Measurements from ENCODE around the gene CRIM1. TPM values are rescaled to one million over a fixed set of nuclear protein-coding genes. Genes with fewer than 3 reads are reported as not detected.
A peak's percentile ranks its signal among the peaks of the same experiment; 100 is the strongest.

Gene CRIM1
- total RNA-seq, 1 experiment from 2014 or later = 96.4 TPM

- DNase-seq (ENCODE audit: low read depth) = no peak
Observed at GRCh38 chr2:36455788-36456187, 100.2 kb downstream of the CRIM1 start.

GRCh38 chr2:36456227-36457175, 100.9 kb downstream of the CRIM1 start:
- DNase-seq (ENCODE audit: low read depth) = peak; percentile 71

GRCh38 chr2:36458106-36458505, 102.5 kb downstream of the CRIM1 start:
- no peak for DNase-seq (ENCODE audit: low read depth)

- peak; percentile 65 for DNase-seq (ENCODE audit: low read depth)
Observed at GRCh38 chr2:36459725-36460137, 104.2 kb downstream of the CRIM1 start.

- DNase-seq (ENCODE audit: low read depth) = peak; percentile 88
Observed at GRCh38 chr2:36461039-36461681, 105.6 kb downstream of the CRIM1 start.

- no peak for DNase-seq (ENCODE audit: low read depth)
Observed at GRCh38 chr2:36462311-36462935, 106.8 kb downstream of the CRIM1 start.

GRCh38 chr2:36463365-36463764, 107.8 kb downstream of the CRIM1 start:
- DNase-seq (ENCODE audit: low read depth) = no peak

- no peak for DNase-seq (ENCODE audit: low read depth)
Observed at GRCh38 chr2:36464006-36464721, 108.6 kb downstream of the CRIM1 start.

- DNase-seq (ENCODE audit: low read depth) = no peak
Observed at GRCh38 chr2:36466135-36466534, 110.6 kb downstream of the CRIM1 start.

GRCh38 chr2:36468463-36469105, 113.0 kb downstream of the CRIM1 start:
- DNase-seq (ENCODE audit: low read depth) = peak; percentile 65

GRCh38 chr2:36469106-36469477, 113.5 kb downstream of the CRIM1 start:
- DNase-seq (ENCODE audit: low read depth) = no peak

- no peak for DNase-seq (ENCODE audit: low read depth)
Observed at GRCh38 chr2:36469710-36470109, 114.1 kb downstream of the CRIM1 start.

GRCh38 chr2:36473230-36473629, 117.7 kb downstream of the CRIM1 start:
- DNase-seq (ENCODE audit: low read depth) = no peak

GRCh38 chr2:36476411-36476810, 120.8 kb downstream of the CRIM1 start:
- no peak for DNase-seq (ENCODE audit: low read depth)

GRCh38 chr2:36477315-36477714, 121.7 kb downstream of the CRIM1 start:
- no peak for DNase-seq (ENCODE audit: low read depth)

GRCh38 chr2:36477746-36478145, 122.2 kb downstream of the CRIM1 start:
- no peak for DNase-seq (ENCODE audit: low read depth)

GRCh38 chr2:36478332-36478738, 122.8 kb downstream of the CRIM1 start:
- peak; percentile 96 for DNase-seq (ENCODE audit: low read depth)

- no peak for DNase-seq (ENCODE audit: low read depth)
Observed at GRCh38 chr2:36478999-36479398, 123.4 kb downstream of the CRIM1 start.

- DNase-seq (ENCODE audit: low read depth) = no peak
Observed at GRCh38 chr2:36479406-36479805, 123.8 kb downstream of the CRIM1 start.

GRCh38 chr2:36480028-36480427, 124.5 kb downstream of the CRIM1 start:
- DNase-seq (ENCODE audit: low read depth) = no peak

GRCh38 chr2:36480636-36481035, 125.1 kb downstream of the CRIM1 start:
- DNase-seq (ENCODE audit: low read depth) = no peak
